HepG2 (cell line): ENCODE results near the gene DUS3L. TPM values are rescaled to one million over a fixed set of nuclear protein-coding genes. Genes with fewer than 3 reads are reported as not detected.

Experiments used
- ATAC-seq: fragments of 200-7000 bp; cut with Tn5 transposase; 3 replicates; pipeline ENCODE4 v1.9.1; 2020; ENCODE audit warnings: mild to moderate bottlenecking, moderate library complexity
- BruUV-seq: library from RNA; stranded (reverse); fragments of 400-500 nt; replicated peaks from 2 replicates; lab custom pipeline; 2021; lab: Mats Ljungman, UMichigan
- CTCF ChIA-PET: fragments of 300-600 bp; formaldehyde crosslinking; extraction: SDS; loops from one replicate; lab custom pipeline; 2021; ENCODE audit warnings: low total read pairs, inconsistent platforms, low intra/inter-chr PET ratio; lab: Yijun Ruan, JAX
- POLR2A ChIA-PET: fragments of 350-600 bp; sonication (Branson Sonifier 250); formaldehyde crosslinking; loops from one replicate; lab custom pipeline; 2020; ENCODE audit warnings: antibody characterized with exemption, inconsistent platforms; lab: Yijun Ruan, JAX
- DNase-seq: peaks from one replicate; pipeline ENCODE4 v3.0.0-alpha.2; 2015; ENCODE audit warnings: low spot score
- FAIRE-seq: peaks from 3 replicates; lab custom pipeline; 2011; peaks lifted over from hg19 to GRCh38; lab: Jason Lieb, UNC
- H2AFZ ChIP-seq: one replicate; pipeline ENCODE4 v1.6.1; 2011; ENCODE audit warnings: low read length, inconsistent platforms
- H3K27ac ChIP-seq: fragments of 300-600 bp; 3 replicates; pipeline ENCODE4 v1.8.0; 2011; ENCODE audit warnings: mixed run types, mild to moderate bottlenecking, mixed read lengths, low read length, inconsistent platforms; ENCODE audit not compliant: insufficient read depth; ENCODE audit errors: extremely low read length
- H3K27me3 ChIP-seq, 2 experiments: fragments of 200-600 bp in 1 of 2; 2 replicates in 1 of 2; 3 replicates in 1 of 2; pipeline versions ENCODE4 v1.6.0 to v1.8.0; 2011; ENCODE audit warnings: low read length in 2 of 2, mild to moderate bottlenecking in 2 of 2, moderate library complexity in 2 of 2, inconsistent platforms in 1 of 2; ENCODE audit not compliant: insufficient read depth in 2 of 2, control insufficient read depth in 1 of 2
- H3K36me3 ChIP-seq, 2 experiments: fragments of 200-600 bp in 1 of 2; replicated peaks in 1 of 2; 2 replicates in 1 of 2; 3 replicates in 1 of 2; pipeline versions ENCODE4 v1.5.1 to v1.8.0; 2011; ENCODE audit warnings: low read length in 2 of 2, inconsistent platforms in 1 of 2; ENCODE audit not compliant: insufficient read depth in 2 of 2, control insufficient read depth in 1 of 2
- H3K4me1 ChIP-seq: 2 replicates; pipeline ENCODE4 v1.5.1; 2012; ENCODE audit warnings: low read length, inconsistent platforms; ENCODE audit not compliant: insufficient read depth
- H3K4me2 ChIP-seq: 2 replicates; pipeline ENCODE4 v1.6.0; 2011; ENCODE audit warnings: low read depth, low read length, inconsistent platforms
- H3K4me3 ChIP-seq, 3 experiments: fragments of 200-600 bp in 1 of 3; sonication (generic), shearing (Covaris generic) in 1 of 3; replicated peaks in 1 of 3; 2 replicates each; pipeline ENCODE4 v1.5.1; 2011 to 2016; ENCODE audit warnings: low read length in 3 of 3, inconsistent platforms in 2 of 3, low read depth in 2 of 3, mild to moderate bottlenecking in 2 of 3, control low read depth in 1 of 3, mixed read lengths in 1 of 3; ENCODE audit not compliant: insufficient read depth in 1 of 3
- H3K79me2 ChIP-seq: one replicate; pipeline ENCODE4 v1.6.1; 2011; ENCODE audit warnings: low read length, inconsistent platforms; ENCODE audit not compliant: insufficient read depth
- H3K9ac ChIP-seq: 2 replicates; pipeline ENCODE4 v1.6.0; 2011; ENCODE audit warnings: mild to moderate bottlenecking, low read depth, low read length, inconsistent platforms; ENCODE audit not compliant: insufficient read depth
- H3K9me3 ChIP-seq: 2 replicates; pipeline ENCODE4 v1.5.1; 2012; ENCODE audit warnings: mild to moderate bottlenecking, low read length
- H4K20me1 ChIP-seq: 2 replicates; pipeline ENCODE4 v1.6.0; 2011; ENCODE audit warnings: inconsistent platforms, mild to moderate bottlenecking, low read length, moderate library complexity; ENCODE audit not compliant: insufficient read depth
- CAMTA2 ChIP-seq: sonication (generic); formaldehyde crosslinking; IDR thresholded peaks from 2 replicates; pipeline ENCODE4 v1.4.0; 2020; ENCODE audit warnings: mild to moderate bottlenecking, missing genetic modification reagents, borderline replicate concordance
- EED ChIP-seq: sonication (generic); formaldehyde crosslinking; IDR thresholded peaks from 2 replicates; pipeline ENCODE4 v1.5.0; 2020; ENCODE audit warnings: mild to moderate bottlenecking, missing genetic modification reagents
- JARID2 ChIP-seq: sonication (generic); formaldehyde crosslinking; IDR thresholded peaks from 2 replicates; pipeline ENCODE4 v1.8.1; 2023; ENCODE audit warnings: missing genetic modification reagents, inconsistent platforms; ENCODE audit not compliant: insufficient replicate concordance
- RBM22 ChIP-seq: fragments of 200-400 bp; formaldehyde crosslinking; optimal IDR thresholded peaks from 2 replicates; pipeline ENCODE3; 2017; ENCODE audit warnings: mild to moderate bottlenecking, low read length, moderate library complexity
- SETDB1 ChIP-seq: sonication (generic); formaldehyde crosslinking; IDR thresholded peaks from 2 replicates; pipeline ENCODE4 v1.5.1; 2020; ENCODE audit warnings: missing genetic modification reagents, mild to moderate bottlenecking, borderline replicate concordance
- TAF15 ChIP-seq: fragments of 200-400 bp; formaldehyde crosslinking; IDR thresholded peaks from one replicate; pipeline ENCODE4 v1.6.1; 2018; ENCODE audit warnings: mild to moderate bottlenecking, low read depth, low read length; ENCODE audit not compliant: poor library complexity, severe bottlenecking
- TFE3 ChIP-seq: IDR thresholded peaks from 2 replicates; pipeline ENCODE4 v1.6.1; 2016
- TSC22D2 ChIP-seq: sonication (generic); formaldehyde crosslinking; IDR thresholded peaks from 2 replicates; pipeline ENCODE4 v1.5.1; 2020; ENCODE audit warnings: missing genetic modification reagents, mild to moderate bottlenecking, borderline replicate concordance
- ZBTB2 ChIP-seq: sonication (generic); formaldehyde crosslinking; IDR thresholded peaks from 2 replicates; pipeline ENCODE4 v1.8.0; 2022; ENCODE audit warnings: low read depth, missing genetic modification reagents
- ZNF280B ChIP-seq: sonication (generic); formaldehyde crosslinking; IDR thresholded peaks from 2 replicates; pipeline ENCODE4 v1.5.0; 2020; ENCODE audit warnings: missing genetic modification reagents, mild to moderate bottlenecking, borderline replicate concordance
- ZNF367 ChIP-seq: sonication (generic); formaldehyde crosslinking; IDR thresholded peaks from 2 replicates; pipeline ENCODE4 v1.4.0; 2020; ENCODE audit warnings: missing genetic modification reagents, borderline replicate concordance
- WGBS: methylation state at CpG from one replicate; pipeline ENCODE4 v1.1.6; 2017; ENCODE audit warnings: low lambda C conversion rate; 5-methylcytosine and 5-hydroxymethylcytosine counted together
- in situ Hi-C: cut with HindIII; loops from 2 replicates; pipeline ENCODE4 v1.10.0; 2017; ENCODE audit warnings: low pct_unique_long_range_greater_than_20kb; ENCODE audit not compliant: extremely low pct_ligation_motif_present
- intact Hi-C: fragments of 100-400 bp; cut with micrococcal nuclease; formaldehyde crosslinking; loops from one replicate; pipeline ENCODE4 v1.10.0; 2022; ENCODE audit not compliant: unreplicated experiment
- polyA plus RNA-seq, 8 experiments: library from polyadenylated mRNA; depleted of rRNA in 3 of 8; stranded (reverse) in 7 of 8; unstranded in 1 of 8; fragments of >200 nt; fragmentation: Illumina TruSeq in 4 of 8; extraction: Trizol in 4 of 8; gene quantifications; 2 replicates each; pipeline versions ENCODE4 v1.2.1 to v1.2.3, GENCODE V29; 2011 to 2016; ENCODE audit warnings: low read depth in 4 of 8, missing spikeins in 1 of 8, mixed read lengths in 1 of 8; ENCODE audit not compliant: insufficient read depth in 1 of 8
- total RNA-seq, 5 experiments: library from RNA; depleted of rRNA; stranded (reverse); fragments of >200 nt; fragmentation: Illumina TruSeq; extraction: Trizol; gene quantifications; 2 replicates each; pipeline ENCODE4 v1.2.3, GENCODE V29; 2016; ENCODE audit warnings: low read depth in 1 of 5

DUS3L gene
- total and polyA plus RNA-seq, 2 of the 13 experiments (the other 11 are each of a cell fraction or from before 2014, with no cell fraction given), result 13.3 to 25.1 TPM

GRCh38 chr19:5808120-5808816, 17.3 kb upstream of the DUS3L start:
- Histone ChIP-seq H3K27me3 (no peaks in the 10 kb centered on the region), H3K79me2 (no peaks in the 10 kb centered on the region), H3K27ac (no peak overlapping the region), H3K4me1 (peaks cover 32% of the 10 kb centered on the region), H3K9ac (no peak overlapping the region)
- no peak for ATAC-seq
- TF ChIP-seq CAMTA2 (CRISPR knock-in tag), result no peak
- TF ChIP-seq, all 625 proteins: peak for 0
- DNase-seq (no peak), FAIRE-seq (no peak)
- WGBS, result 97% methylated on average over 14 of the region's 21 CpGs
- no TSS peak for BruUV-seq
- Histone ChIP-seq H3K9me3 (no peaks in the 10 kb centered on the region), H3K4me3 (no peak overlapping the region), H2AFZ (no peak overlapping the region), H3K36me3 (no peaks in the 10 kb centered on the region), H4K20me1 (no peaks in the 10 kb centered on the region), H3K4me2 (no peak overlapping the region)
- CTCF ChIA-PET, result no interaction called here
- POLR2A ChIA-PET, result interaction anchor here (1.0 to 2.6 kb wide), 4 partner anchors 9 to 193 kb away, joined by 3 to 15 read pairs (median 5); partner anchors contain the start of genes NDUFA11 and VMAC
- intact Hi-C loops (loop anchor here (10.0 kb wide), 1 partner anchor 217 kb away; no protein-coding TSS in a partner anchor), in situ Hi-C loops (loop anchor here (5.0 kb wide), 1 partner anchor 84 kb away; no protein-coding TSS in a partner anchor)

GRCh38 chr19:5806905-5807304, 15.9 kb upstream of the DUS3L start:
- no peak for ATAC-seq
- in situ Hi-C loops (loop anchor here (5.0 kb wide), 1 partner anchor 85 kb away; no protein-coding TSS in a partner anchor), intact Hi-C loops (loop anchor here (10.0 kb wide), 1 partner anchor 218 kb away; no protein-coding TSS in a partner anchor)
- WGBS, result 98% methylated on average over 5 of the region's 5 CpGs
- Histone ChIP-seq H3K36me3 (no peaks in the 10 kb centered on the region), H3K4me3 (no peak overlapping the region), H3K9ac (no peak overlapping the region), H3K4me1 (peaks cover 43% of the 10 kb centered on the region), H2AFZ (no peak overlapping the region), H4K20me1 (no peaks in the 10 kb centered on the region), H3K27me3 (no peaks in the 10 kb centered on the region), H3K4me2 (no peak overlapping the region), H3K27ac (no peak overlapping the region), H3K79me2 (no peaks in the 10 kb centered on the region), H3K9me3 (no peaks in the 10 kb centered on the region)
- no peak for FAIRE-seq
- CTCF ChIA-PET, result interaction anchor here (3.9 to 4.6 kb wide), 2 partner anchors 16 to 85 kb away, joined by 30 to 71 read pairs; no protein-coding TSS in a partner anchor
- POLR2A ChIA-PET, result interaction anchor here (0.9 to 1.1 kb wide), 2 partner anchors 21 to 98 kb away, joined by 4 read pairs; partner anchors contain the start of gene VMAC
- no peak for DNase-seq
- no TSS peak for BruUV-seq
- no peak for TF ChIP-seq SETDB1 (CRISPR knock-in tag)
- no peak for TF ChIP-seq ZNF280B (CRISPR knock-in tag)
- TF ChIP-seq JARID2, result no peak
- no peak for TF ChIP-seq EED
- TF ChIP-seq TSC22D2 (CRISPR knock-in tag), result no peak
- TF ChIP-seq ZNF367, result no peak
- TF ChIP-seq ZBTB2, result no peak
- no peak for TF ChIP-seq RBM22
- TF ChIP-seq TAF15, result no peak
- TF ChIP-seq TFE3 (CRISPR knock-in tag), result no peak
